Fibroblast of mammary gland (primary cell): Measurements from ENCODE around the gene PRR16.
A peak's percentile ranks its signal among the peaks of the same experiment; 100 is the strongest.

Experiments used
- DNase-seq: peaks from one replicate; pipeline ENCODE4 v3.0.0-alpha.2; 2010; ENCODE audit warnings: low read depth
- H3K4me3 ChIP-seq: 2 replicates; pipeline ENCODE4 v1.5.1; 2011; ENCODE audit warnings: low read depth, mild to moderate bottlenecking, low read length, moderate library complexity; ENCODE audit not compliant: control insufficient read depth
- TF ChIP-seq, protein P1 (sequence below): conservative IDR thresholded peaks from 2 replicates; pipeline ENCODE4 v1.5.1; 2011; ENCODE audit warnings: low read depth, low read length, inconsistent platforms; ENCODE audit not compliant: control insufficient read depth, insufficient read depth

The PRR16 gene

DNA sequence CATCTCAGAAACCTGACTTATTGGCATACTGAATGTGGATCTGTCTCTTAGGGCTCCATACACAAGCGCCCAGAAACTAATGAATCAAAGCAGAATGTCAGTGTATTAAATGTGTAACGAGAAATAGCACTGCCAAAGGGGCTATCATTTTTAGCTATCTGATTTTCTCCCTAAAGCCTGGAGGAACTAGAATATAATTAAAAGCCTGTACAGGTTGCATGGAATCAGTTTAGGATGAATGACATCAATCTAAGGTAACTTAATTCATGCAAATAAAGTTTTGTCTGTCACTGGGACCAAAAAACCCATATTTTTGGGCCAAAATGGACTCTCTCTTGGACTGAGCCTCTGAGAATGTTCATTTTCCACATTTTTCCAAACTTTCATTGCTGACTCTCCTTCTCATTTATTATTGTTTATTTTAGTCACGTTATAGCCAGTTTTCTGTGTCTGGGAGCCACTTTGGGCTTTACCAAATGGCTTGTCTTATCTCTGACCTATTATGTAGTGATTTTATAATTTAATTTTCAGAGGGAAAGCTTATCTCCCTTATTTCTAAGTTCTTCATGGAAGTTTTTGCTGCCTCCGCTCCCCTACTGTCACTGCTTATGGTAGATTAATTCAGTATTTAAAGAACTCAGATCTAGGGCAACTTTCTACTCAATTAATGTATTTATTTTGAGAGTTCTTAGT, 47.0 kb downstream of the PRR16 start:
- no peak overlapping the region for H3K4me3 ChIP-seq
- no peak for DNase-seq
- TF ChIP-seq, protein P1, sequence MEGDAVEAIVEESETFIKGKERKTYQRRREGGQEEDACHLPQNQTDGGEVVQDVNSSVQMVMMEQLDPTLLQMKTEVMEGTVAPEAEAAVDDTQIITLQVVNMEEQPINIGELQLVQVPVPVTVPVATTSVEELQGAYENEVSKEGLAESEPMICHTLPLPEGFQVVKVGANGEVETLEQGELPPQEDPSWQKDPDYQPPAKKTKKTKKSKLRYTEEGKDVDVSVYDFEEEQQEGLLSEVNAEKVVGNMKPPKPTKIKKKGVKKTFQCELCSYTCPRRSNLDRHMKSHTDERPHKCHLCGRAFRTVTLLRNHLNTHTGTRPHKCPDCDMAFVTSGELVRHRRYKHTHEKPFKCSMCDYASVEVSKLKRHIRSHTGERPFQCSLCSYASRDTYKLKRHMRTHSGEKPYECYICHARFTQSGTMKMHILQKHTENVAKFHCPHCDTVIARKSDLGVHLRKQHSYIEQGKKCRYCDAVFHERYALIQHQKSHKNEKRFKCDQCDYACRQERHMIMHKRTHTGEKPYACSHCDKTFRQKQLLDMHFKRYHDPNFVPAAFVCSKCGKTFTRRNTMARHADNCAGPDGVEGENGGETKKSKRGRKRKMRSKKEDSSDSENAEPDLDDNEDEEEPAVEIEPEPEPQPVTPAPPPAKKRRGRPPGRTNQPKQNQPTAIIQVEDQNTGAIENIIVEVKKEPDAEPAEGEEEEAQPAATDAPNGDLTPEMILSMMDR, result no peak

DNA sequence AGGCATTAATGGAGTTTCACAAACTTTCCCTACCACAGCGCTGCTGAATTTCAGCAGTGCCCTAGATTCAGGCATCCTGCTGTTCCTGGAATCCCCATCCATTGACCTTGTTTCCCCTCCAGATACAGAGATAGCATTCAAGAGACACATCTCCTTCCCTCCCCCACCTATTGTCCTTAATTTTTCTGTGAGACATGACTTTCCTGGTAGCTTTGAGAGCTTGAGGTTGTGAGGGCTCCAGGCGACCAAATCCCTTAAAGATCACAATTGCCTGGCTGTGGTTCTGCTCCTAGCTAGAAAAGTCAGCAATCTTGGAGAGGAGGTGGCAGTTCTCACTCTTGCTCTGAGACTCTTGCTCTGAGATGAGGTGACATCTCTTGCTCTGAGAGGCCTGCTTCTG, 48.0 kb downstream of the PRR16 start:
- H3K4me3 ChIP-seq, result no peak overlapping the region
- no peak for DNase-seq
- TF ChIP-seq, protein P1, result no peak

DNA sequence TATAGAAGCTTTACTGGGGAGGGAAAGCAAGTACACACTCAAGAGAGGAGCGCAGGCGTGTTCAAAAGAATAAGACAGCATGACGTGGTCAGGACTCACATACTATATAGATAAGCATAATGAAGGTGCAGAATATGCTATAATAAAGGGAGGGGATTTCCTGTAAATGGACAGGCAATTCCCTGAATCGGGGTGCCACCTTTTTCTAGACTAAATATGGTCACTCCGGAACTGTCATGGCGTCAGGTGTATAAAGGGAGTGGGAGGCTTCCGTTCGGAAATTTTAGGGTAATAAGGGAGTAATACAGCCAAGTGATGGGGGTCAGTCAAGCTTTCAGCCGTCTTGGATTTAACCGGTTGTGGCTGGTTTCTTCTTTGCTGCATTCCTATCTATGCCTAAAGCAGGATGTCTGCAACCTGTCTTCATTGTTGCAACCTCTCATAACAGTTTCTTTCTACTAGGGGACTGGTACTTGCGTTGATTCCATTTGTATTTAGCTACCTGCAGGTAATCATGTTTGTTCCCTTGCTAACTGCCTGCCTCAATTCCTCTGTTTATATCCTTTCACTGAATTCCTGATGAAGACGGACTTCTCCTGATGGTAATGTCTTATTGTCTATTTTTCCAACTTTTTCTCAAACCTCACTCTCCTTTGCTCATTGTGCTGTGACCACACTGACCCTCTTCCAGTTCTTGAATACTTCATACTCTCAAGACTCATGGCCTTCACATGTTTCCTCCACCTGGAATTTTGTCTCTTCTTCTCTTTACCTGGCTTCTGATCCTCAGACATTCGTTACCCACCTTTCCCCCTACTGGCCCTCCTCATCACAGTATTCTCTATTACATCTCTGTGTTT, 48.9 kb downstream of the PRR16 start:
- TF ChIP-seq, protein P1, result no peak
- H3K4me3 ChIP-seq, result no peak overlapping the region
- DNase-seq, result no peak

DNA sequence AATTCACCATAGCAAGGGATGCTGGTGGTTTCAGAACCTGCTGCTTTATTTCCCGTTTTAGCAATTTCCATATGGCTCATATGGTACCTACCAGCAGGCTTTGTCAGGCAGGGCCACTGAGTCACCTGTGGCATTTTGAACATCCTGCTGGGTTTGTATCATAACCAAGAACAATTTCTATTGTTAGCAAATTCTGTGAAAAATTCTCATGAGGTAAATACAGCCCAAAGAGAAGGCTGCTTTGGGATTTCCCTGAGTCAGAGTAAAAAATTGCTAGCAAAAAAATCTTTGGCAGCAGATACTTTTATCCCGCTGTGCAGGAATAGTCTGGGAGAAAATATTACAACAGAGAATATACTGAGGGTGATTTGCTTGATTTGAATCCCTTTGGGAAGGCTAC, 52.7 kb downstream of the PRR16 start:
- TF ChIP-seq, protein P1, result no peak
- peak; percentile 62 for DNase-seq
- no peak overlapping the region for H3K4me3 ChIP-seq

DNA sequence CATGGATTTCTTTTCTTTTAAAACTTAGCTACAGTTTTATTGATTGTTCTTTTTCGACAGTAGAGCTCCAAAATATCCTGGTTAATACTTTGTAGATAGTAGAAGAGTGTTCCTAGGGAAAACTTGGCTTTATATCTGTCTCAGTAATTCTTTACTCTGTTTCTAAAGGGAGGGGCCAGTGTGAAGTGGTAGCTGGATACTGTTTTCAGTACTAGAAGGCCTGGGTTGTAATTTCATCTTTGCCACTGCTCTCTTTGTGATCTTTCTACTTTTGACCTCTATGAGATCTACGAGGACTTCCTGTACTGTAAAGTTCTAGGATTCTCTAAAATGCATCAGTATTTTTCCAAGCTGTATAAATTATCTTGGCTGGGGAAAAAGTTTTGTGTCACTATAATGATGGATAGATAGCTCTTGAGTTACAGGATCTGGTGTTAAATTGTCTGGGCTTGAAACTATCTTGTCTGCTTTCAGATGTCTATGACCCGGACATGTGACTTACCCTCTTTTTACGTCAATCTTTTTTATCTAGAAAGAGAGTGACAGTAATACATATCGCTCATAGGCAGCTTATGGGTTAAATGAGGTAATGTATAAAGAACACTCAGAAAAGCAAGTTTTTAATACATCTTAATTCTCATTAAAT, 53.6 kb downstream of the PRR16 start:
- no peak for DNase-seq
- H3K4me3 ChIP-seq, result no peak overlapping the region
- TF ChIP-seq, protein P1, result no peak

DNA sequence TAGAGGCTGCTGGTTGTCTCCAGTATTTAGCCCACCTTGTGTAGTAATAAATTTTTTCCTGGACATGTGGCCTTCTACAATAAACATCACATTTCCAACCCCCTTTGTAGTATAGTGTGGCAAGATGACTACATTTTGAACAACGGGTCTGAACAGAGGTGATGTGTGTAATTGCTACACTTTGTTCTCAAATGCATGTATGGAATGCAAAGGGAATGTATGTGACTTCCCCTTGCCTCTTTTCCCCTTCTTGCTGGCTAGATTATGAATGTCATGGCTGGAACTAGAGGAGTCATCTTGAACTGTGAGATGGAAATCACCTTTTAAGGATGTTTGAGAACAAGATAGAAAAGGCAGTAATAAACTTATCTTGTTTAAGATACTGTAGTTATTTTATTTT, 54.5 kb downstream of the PRR16 start:
- TF ChIP-seq, protein P1, result no peak
- no peak overlapping the region for H3K4me3 ChIP-seq
- no peak for DNase-seq
